HG03342 (cell line): ENCODE results near the gene ZNF436.

Experiments used
- ATAC-seq: cut with Tn5 transposase; IDR thresholded peaks from one replicate; pipeline ENCODE4 v1.9.1; 2021; ENCODE audit warnings: mild to moderate bottlenecking, moderate library complexity; ENCODE audit not compliant: unreplicated experiment

The ZNF436 gene

DNA sequence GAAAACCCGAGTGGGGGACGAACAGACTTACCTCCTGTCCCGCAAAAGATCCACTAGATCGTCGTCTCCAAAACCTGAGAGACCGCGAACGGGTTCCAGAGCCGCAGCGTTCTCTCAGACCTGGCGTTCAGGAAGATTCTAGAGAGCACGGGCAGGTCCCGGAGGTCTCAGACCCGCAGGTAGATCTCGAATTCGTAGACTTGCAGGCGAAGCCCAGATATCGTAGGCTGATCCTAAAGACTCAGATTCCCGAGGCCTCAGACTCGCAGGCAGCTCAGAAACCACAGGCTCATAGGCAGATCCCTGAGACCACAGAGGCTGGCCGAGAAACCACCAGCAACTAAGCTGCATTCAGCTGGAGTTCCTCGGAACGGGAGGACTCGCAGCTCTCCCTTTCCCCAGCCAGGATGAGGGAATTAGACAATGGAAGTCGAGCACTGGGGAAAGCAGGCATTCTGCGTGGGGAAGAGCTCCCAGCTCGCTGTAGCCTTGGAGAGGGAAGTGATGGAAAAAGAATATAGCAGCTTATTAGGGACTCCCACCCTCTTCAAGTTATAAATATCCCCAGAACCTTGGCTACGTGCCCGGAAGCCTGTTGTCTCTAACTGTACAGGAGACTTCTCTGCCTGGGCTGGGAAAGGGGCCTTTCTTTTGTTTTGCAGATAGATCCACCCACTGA lies at the start of gene ZNF436:
Gene ZNF436 (minus strand): TSS at position 502 of the 679 bp plus-strand sequence. CDS start 1,831 bp downstream, outside the sequence.
- ATAC-seq: no peak

- ATAC-seq: no peak
Measured at GRCh38 chr1:23419180-23419579, 49.5 kb upstream of the ZNF436 start.

DNA sequence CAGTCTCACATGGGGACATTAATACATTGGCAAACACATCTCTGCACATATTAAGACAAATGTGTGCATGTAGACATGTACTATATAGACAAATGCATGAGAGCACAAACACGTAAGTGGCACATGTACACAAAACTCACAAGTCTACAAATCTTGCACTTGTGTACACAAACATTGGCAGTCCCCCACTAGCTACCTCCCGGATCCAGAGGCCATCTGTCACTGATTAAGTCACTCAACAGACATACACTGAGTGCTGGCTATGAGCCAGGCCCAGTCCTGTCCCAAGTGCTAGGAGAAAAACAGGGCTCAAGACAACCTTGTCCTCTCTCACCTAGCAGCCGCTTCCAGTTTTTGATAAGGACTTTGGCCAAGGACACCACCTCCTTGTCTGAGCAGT lies 47.9 kb upstream of the ZNF436 start:
- no peak for ATAC-seq

GRCh38 chr1:23416964-23417363 lies 47.3 kb upstream of the ZNF436 start:
- no peak for ATAC-seq

DNA sequence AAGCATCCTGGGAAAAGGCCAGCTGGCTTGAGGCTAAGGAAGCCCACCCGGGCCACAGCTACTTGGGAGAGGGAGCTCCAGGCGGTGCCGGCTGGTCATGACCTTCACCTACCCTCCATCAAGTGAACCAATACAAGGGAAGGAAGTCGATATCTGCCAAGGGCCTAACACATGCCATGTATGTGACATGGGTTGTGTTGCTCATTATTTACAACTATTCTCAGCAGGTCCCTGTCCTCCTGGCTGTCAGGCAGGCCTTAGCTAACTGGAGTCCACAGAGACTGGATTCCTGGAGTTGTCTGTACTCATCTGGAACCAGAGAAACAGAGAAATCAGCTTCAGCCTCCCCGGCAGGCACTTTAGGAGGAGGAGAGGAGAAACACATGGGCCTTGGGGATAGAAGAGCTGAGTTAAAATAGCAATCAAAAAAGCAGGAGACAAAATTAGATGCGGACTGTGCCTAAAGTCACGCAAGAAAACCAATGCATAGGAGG lies 39.2 kb upstream of the ZNF436 start:
- no peak for ATAC-seq

DNA sequence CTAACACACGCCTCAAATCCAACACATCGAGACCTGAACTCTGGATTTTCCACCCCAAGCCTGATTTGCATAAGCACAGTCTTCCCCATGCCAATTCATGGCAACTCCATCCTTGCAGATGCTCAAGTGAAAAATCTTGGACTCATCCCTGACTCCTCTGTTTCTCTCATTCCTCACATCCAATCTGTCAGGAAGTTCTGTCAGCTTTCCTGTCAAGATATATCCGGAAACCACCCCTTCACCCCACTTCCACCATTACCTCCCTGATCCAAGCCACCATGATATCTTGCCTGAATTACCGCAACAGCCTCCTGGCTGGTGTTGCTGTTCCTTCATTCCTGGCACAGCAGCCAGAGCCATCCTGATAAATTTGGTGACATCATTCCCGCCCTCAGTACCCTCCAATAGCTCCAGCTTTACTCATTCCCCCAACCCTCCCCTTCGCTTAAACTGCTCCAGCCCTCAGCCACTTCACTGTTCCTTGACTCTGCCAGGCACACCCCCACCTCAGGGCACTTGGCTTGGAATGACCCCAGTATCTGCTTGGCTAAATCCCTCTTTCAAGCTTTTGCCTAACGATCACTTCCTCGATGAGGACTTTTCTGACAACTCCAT lies 37.5 kb upstream of the ZNF436 start:
- ATAC-seq: no peak

DNA sequence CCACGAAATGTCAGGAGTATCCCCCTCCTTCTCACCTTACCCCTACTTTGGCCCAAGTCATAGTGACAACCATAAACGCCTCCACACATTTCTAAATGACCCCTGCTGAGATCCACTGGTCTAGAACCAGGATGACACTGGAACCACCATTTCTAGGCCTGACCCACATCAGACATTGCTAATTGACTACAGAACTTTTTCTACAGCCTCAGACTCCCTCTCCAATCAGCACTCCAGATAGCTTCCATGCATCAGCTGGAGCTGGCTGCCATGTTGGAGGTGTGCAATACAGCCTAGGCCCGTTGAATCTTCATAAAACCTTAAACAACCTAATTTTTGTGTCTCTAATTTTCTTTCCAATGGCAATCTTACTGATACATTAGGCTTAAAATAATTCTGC lies 36.3 kb upstream of the ZNF436 start:
- ATAC-seq: no peak

- ATAC-seq: no peak
Measured at GRCh38 chr1:23403735-23404486, 34.3 kb upstream of the ZNF436 start.

GRCh38 chr1:23403355-23403734 lies 33.7 kb upstream of the ZNF436 start:
- no peak for ATAC-seq

DNA sequence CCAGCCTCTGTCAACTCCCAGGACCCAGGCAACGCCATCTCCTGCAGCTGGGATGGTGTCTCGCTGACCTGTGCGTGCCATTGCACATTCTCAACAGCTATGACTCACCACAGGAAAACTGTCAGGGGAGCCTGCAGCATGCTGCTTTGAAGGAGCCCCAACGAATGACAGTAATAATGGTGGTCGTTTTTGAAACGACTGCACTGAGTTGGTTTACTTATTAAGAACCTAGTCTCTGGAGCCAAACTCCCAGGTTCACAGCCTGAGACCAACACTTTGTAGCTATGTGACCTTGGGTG lies 33.4 kb upstream of the ZNF436 start:
- no peak for ATAC-seq

DNA sequence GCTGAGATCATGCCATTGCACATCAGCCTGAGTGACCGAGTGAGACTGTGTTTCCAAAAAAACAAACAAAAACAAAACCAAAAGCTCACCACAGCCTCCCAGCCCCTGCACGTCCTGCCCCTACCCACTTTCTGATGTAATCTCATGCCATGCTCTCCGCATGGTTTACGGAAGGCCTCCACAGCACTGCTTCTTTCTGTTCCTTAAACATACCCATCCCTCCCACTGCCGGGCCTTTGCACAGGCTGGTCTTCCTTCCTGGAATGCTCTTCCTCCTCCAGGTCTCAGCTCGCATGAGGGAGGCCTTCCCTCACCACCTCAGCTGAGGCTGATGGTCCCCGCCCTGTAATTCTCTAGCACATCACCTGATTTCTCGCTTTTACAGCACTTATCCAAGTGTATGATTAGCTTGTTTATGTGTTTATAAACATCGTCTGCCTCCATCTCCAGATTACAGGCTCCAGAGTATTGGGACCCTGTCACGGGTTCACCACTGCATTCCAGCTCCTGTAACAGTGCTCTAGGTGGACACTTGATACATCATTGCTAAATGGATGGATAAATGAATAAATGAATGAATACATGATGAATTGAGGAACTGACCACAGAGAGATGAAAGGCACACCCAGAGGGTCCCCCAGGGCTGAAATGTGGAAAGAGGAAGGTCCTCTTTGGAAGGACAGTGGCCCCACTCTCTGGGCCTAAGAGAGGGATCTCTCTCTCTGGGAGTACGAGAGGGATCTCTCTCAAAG lies 32.8 kb upstream of the ZNF436 start:
- ATAC-seq: no peak

GRCh38 chr1:23401313-23401712 lies 31.7 kb upstream of the ZNF436 start:
- no peak for ATAC-seq

- ATAC-seq: no peak
Measured at GRCh38 chr1:23400324-23401114, 30.9 kb upstream of the ZNF436 start.

DNA sequence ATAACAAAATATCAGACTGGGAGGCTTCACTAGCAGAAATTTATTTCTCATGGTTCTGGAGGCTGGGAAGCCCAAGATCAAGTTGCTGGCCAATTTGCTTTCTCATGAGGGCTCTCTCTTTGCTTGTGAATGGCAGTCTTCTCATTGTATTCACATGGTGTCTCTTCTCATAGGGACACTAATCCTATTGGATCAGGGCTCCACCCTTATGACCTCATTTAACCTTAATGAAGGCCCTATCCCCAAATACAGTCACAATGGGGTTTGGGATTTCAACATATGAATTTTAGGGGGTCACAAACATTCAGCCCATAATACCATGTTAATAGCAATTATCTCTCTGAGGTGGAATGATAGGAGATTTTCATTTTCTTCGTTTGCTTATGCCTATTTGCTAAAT lies 29.6 kb upstream of the ZNF436 start:
- no peak for ATAC-seq

DNA sequence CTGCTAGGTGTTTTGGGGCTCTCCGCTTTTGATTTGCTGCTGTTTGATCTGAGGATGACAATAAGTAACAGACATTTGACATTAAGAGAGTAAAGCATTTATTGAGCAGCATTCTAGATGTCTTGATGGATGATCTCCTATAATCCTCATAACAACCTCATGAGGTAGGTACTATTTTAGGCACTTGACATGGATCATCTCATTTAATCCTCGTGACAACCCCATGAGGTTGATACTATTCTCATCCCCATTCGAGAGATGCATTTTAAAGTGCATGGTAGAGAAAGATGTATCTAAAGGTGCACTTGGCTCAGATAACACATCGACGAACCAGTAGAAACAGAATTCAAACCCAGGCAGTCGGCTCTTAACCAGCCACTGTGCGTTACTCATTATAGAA lies 28.3 kb upstream of the ZNF436 start:
- no peak for ATAC-seq

DNA sequence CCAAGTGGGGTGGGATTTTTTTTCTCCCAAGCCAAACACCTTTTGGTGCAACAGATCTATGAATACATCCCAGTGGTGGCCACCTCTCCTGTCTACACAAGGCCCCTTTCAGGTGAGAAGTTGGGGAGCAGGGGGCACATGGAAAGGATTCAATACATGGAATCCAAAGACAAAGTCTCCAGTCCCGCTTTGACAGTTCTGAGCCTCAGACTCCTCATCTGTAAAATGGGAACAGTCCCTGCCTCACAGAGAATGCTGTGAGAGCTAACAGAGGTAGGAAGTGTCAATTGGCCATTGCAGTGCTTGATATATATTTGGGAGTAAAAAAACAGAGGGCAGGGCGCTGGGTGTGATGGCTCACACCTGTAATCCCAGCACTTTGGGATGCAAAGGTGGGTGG lies 26.7 kb upstream of the ZNF436 start:
- no peak for ATAC-seq

- ATAC-seq: no peak
Measured at GRCh38 chr1:23395849-23396248, 26.2 kb upstream of the ZNF436 start.

DNA sequence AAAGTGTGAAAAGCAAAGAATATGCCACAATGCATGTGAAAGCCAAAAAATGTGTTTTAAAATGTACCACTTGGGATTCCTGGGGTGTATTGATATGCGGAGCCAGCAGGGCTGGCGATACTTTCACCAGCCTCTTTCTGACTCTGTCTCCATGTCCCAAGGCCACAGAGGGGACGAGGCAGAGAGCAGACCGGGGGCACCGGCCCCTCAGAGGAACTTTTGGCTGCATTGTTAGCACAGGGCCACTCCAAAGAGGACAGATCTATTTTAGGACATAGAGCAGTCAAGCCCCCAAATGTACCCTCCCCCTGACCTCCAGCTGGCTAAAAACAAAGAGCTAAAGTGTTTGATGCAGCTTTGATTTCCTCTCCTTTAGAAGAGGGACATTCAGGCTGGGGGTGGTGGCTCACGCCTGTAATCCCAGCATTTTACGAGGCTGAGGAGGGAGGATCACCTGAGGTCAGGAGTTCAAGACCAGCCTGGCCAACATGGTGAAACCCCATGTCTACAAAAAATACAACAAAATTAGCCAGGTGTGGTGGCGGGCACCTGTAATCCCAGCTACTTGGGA lies 25.6 kb upstream of the ZNF436 start:
- no peak for ATAC-seq

GRCh38 chr1:23394684-23395083 lies 25.0 kb upstream of the ZNF436 start:
- ATAC-seq: no peak

DNA sequence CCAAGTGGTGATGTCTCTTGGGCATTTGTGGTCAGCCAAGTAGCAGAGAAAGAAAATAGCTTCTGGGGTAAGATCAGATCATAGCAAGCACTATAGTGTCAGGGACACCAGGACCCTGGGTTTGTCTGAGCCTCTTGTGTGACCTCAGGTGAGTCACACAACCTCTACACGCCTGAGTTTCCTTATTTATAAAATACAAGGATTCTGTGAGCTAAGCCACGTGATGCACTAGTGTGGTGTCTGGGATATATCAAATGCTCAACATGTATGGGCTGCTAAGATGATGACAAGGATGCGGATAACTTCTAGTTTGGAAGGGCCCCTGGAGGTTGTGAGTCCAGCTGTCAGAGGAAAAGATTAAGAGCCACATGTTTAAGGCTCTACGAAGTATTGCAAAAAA lies 24.5 kb upstream of the ZNF436 start:
- ATAC-seq: no peak
